ENCODE data around the gene ALDOB. TPM values are rescaled to one million over a fixed set of nuclear protein-coding genes. Genes with fewer than 3 reads are reported as not detected.

Gene ALDOB
- total RNA-seq: not detected
- not detected for polyA plus RNA-seq

- Mint-ChIP-seq H3K4me1 (no peaks in the 10 kb centered on the region), H3K27me3 (peaks cover 20 to 56% of the 10 kb centered on the region in 2 donors), H3K4me3 (no peak within 1 kb of the TSS), H3K9me3 (no peaks in the 10 kb centered on the region), H3K27ac (no peak within 1 kb of the TSS), H3K36me3 (no peaks in the 10 kb centered on the region)
- no peak within 1 kb of the TSS for H3K27ac ChIP-seq (ENCODE audit: low read depth, low read length)
- no peaks in the 10 kb centered on the region for H3K27me3 ChIP-seq (ENCODE audit: insufficient read depth, low read length, poor library complexity, severe bottlenecking)
- H3K36me3 ChIP-seq (ENCODE audit: insufficient read depth, low read length): no peaks in the 10 kb centered on the region
- H3K4me1 ChIP-seq (ENCODE audit: insufficient read depth, low read length): no peaks in the 10 kb centered on the region
- ChIA-PET CTCF (no interaction called here), POLR2A (no interaction called here)
- DNase-seq: no peak
- no peaks in the 10 kb centered on the region for H3K9me3 ChIP-seq (ENCODE audit: low read length)
- H3K4me3 ChIP-seq (ENCODE audit: low read length): no peak within 1 kb of the TSS
Measured at GRCh38 chr9:101435601-101436079, at the start of gene ALDOB. Gene ALDOB (minus strand): TSS chr9:101435774. CDS start chr9:101430887, 4,887 bp downstream.

- peaks cover 25 to 73% of the 10 kb centered on the region in 2 donors for H3K27me3 Mint-ChIP-seq
- no peak overlapping the region for H3K4me3 Mint-ChIP-seq
- no peak for DNase-seq
- CTCF ChIA-PET: no interaction called here
- Histone ChIP-seq H3K4me3 (ENCODE audit: low read length) (no peak overlapping the region), H3K36me3 (ENCODE audit: insufficient read depth, low read length) (no peaks in the 10 kb centered on the region), H3K9me3 (ENCODE audit: low read length) (no peaks in the 10 kb centered on the region), H3K27ac (ENCODE audit: low read depth, low read length) (no peak overlapping the region), H3K27me3 (ENCODE audit: insufficient read depth, low read length, poor library complexity, severe bottlenecking) (peaks cover 9% of the 10 kb centered on the region), H3K4me1 (ENCODE audit: insufficient read depth, low read length) (no peaks in the 10 kb centered on the region)
- H3K9me3 Mint-ChIP-seq: no peaks in the 10 kb centered on the region
- H3K4me1 Mint-ChIP-seq: peaks cover 0 to 9% (median 2%) of the 10 kb centered on the region in 3 donors
- POLR2A ChIA-PET: no interaction called here
- no peaks in the 10 kb centered on the region for H3K36me3 Mint-ChIP-seq
- H3K27ac Mint-ChIP-seq: peak overlapping the region in 1 of 8 donors; percentile 84
Measured at GRCh38 chr9:101484046-101484445, 48.5 kb upstream of the ALDOB start.

- no peak for DNase-seq
- Histone ChIP-seq H3K27ac (ENCODE audit: low read depth, low read length) (no peak overlapping the region), H3K27me3 (ENCODE audit: insufficient read depth, low read length, poor library complexity, severe bottlenecking) (peaks cover 5% of the 10 kb centered on the region), H3K9me3 (ENCODE audit: low read length) (no peaks in the 10 kb centered on the region), H3K4me3 (ENCODE audit: low read length) (no peak overlapping the region), H3K36me3 (ENCODE audit: insufficient read depth, low read length) (no peaks in the 10 kb centered on the region), H3K4me1 (ENCODE audit: insufficient read depth, low read length) (no peaks in the 10 kb centered on the region)
- Mint-ChIP-seq H3K4me1 (peaks cover 0 to 3% (median 2%) of the 10 kb centered on the region in 3 donors), H3K4me3 (no peak overlapping the region), H3K27me3 (peaks cover 17 to 65% of the 10 kb centered on the region in 2 donors), H3K36me3 (no peaks in the 10 kb centered on the region), H3K27ac (no peak overlapping the region), H3K9me3 (no peaks in the 10 kb centered on the region)
- CTCF ChIA-PET: no interaction called here
- POLR2A ChIA-PET: no interaction called here
Measured at GRCh38 chr9:101481261-101481660, 45.7 kb upstream of the ALDOB start.

- Mint-ChIP-seq H3K4me3 (no peak overlapping the region), H3K4me1 (no peaks in the 10 kb centered on the region), H3K27ac (no peak overlapping the region), H3K27me3 (peaks cover 9 to 59% of the 10 kb centered on the region in 2 donors), H3K36me3 (no peaks in the 10 kb centered on the region), H3K9me3 (no peaks in the 10 kb centered on the region)
- Histone ChIP-seq H3K27ac (ENCODE audit: low read depth, low read length) (no peak overlapping the region), H3K9me3 (ENCODE audit: low read length) (no peaks in the 10 kb centered on the region), H3K36me3 (ENCODE audit: insufficient read depth, low read length) (no peaks in the 10 kb centered on the region), H3K27me3 (ENCODE audit: insufficient read depth, low read length, poor library complexity, severe bottlenecking) (peaks cover 5% of the 10 kb centered on the region), H3K4me1 (ENCODE audit: insufficient read depth, low read length) (no peaks in the 10 kb centered on the region), H3K4me3 (ENCODE audit: low read length) (no peak overlapping the region)
- ChIA-PET CTCF (no interaction called here), POLR2A (no interaction called here)
- no peak for DNase-seq
Measured at GRCh38 chr9:101480386-101480785, 44.8 kb upstream of the ALDOB start.

GRCh38 chr9:101479338-101480030, 43.9 kb upstream of the ALDOB start:
- Mint-ChIP-seq H3K27ac (peak overlapping the region in 1 of 8 donors; percentile 44), H3K4me3 (no peak overlapping the region), H3K36me3 (no peaks in the 10 kb centered on the region), H3K9me3 (no peaks in the 10 kb centered on the region), H3K27me3 (peaks cover 7 to 57% of the 10 kb centered on the region in 2 donors), H3K4me1 (no peaks in the 10 kb centered on the region)
- POLR2A ChIA-PET: no interaction called here
- Histone ChIP-seq H3K27me3 (ENCODE audit: insufficient read depth, low read length, poor library complexity, severe bottlenecking) (peaks cover 5% of the 10 kb centered on the region), H3K36me3 (ENCODE audit: insufficient read depth, low read length) (no peaks in the 10 kb centered on the region), H3K4me3 (ENCODE audit: low read length) (no peak overlapping the region), H3K9me3 (ENCODE audit: low read length) (no peaks in the 10 kb centered on the region), H3K27ac (ENCODE audit: low read depth, low read length) (no peak overlapping the region), H3K4me1 (ENCODE audit: insufficient read depth, low read length) (no peaks in the 10 kb centered on the region)
- DNase-seq: no peak
- CTCF ChIA-PET: no interaction called here

GRCh38 chr9:101478906-101479305, 43.3 kb upstream of the ALDOB start:
- H3K27me3 Mint-ChIP-seq: peaks cover 9 to 57% of the 10 kb centered on the region in 2 donors

GRCh38 chr9:101478444-101478843, 42.9 kb upstream of the ALDOB start:
- Mint-ChIP-seq H3K4me1 (no peaks in the 10 kb centered on the region), H3K27me3 (peaks cover 9 to 61% of the 10 kb centered on the region in 2 donors), H3K9me3 (no peaks in the 10 kb centered on the region), H3K36me3 (no peaks in the 10 kb centered on the region), H3K4me3 (no peak overlapping the region), H3K27ac (no peak overlapping the region)
- Histone ChIP-seq H3K4me3 (ENCODE audit: low read length) (no peak overlapping the region), H3K27ac (ENCODE audit: low read depth, low read length) (no peak overlapping the region), H3K4me1 (ENCODE audit: insufficient read depth, low read length) (no peaks in the 10 kb centered on the region), H3K36me3 (ENCODE audit: insufficient read depth, low read length) (no peaks in the 10 kb centered on the region), H3K9me3 (ENCODE audit: low read length) (no peaks in the 10 kb centered on the region), H3K27me3 (ENCODE audit: insufficient read depth, low read length, poor library complexity, severe bottlenecking) (peaks cover 5% of the 10 kb centered on the region)
- POLR2A ChIA-PET: no interaction called here
- CTCF ChIA-PET: no interaction called here
- no peak for DNase-seq

More at GRCh38 chr9:101478906-101479305, 43.3 kb upstream of the ALDOB start:
- Mint-ChIP-seq H3K4me1 (no peaks in the 10 kb centered on the region), H3K27ac (no peak overlapping the region), H3K9me3 (no peaks in the 10 kb centered on the region), H3K4me3 (no peak overlapping the region), H3K36me3 (no peaks in the 10 kb centered on the region)
- Histone ChIP-seq H3K4me3 (ENCODE audit: low read length) (no peak overlapping the region), H3K27ac (ENCODE audit: low read depth, low read length) (no peak overlapping the region), H3K4me1 (ENCODE audit: insufficient read depth, low read length) (no peaks in the 10 kb centered on the region), H3K9me3 (ENCODE audit: low read length) (no peaks in the 10 kb centered on the region), H3K36me3 (ENCODE audit: insufficient read depth, low read length) (no peaks in the 10 kb centered on the region), H3K27me3 (ENCODE audit: insufficient read depth, low read length, poor library complexity, severe bottlenecking) (peaks cover 5% of the 10 kb centered on the region)
- ChIA-PET POLR2A (no interaction called here), CTCF (no interaction called here)
- DNase-seq: no peak

GRCh38 chr9:101477736-101478135, 42.2 kb upstream of the ALDOB start:
- CTCF ChIA-PET: no interaction called here
- H3K4me1 Mint-ChIP-seq: no peaks in the 10 kb centered on the region
- no peaks in the 10 kb centered on the region for H3K36me3 Mint-ChIP-seq
- H3K4me3 ChIP-seq (ENCODE audit: low read length): no peak overlapping the region
- no peak for DNase-seq
- H3K27ac Mint-ChIP-seq: no peak overlapping the region
- H3K9me3 ChIP-seq (ENCODE audit: low read length): no peaks in the 10 kb centered on the region
- H3K9me3 Mint-ChIP-seq: no peaks in the 10 kb centered on the region
- no peaks in the 10 kb centered on the region for H3K36me3 ChIP-seq (ENCODE audit: insufficient read depth, low read length)
- H3K27me3 Mint-ChIP-seq: peaks cover 9 to 61% of the 10 kb centered on the region in 2 donors
- POLR2A ChIA-PET: no interaction called here
- H3K27me3 ChIP-seq (ENCODE audit: insufficient read depth, low read length, poor library complexity, severe bottlenecking): peaks cover 5% of the 10 kb centered on the region
- H3K4me1 ChIP-seq (ENCODE audit: insufficient read depth, low read length): no peaks in the 10 kb centered on the region
- no peak overlapping the region for H3K27ac ChIP-seq (ENCODE audit: low read depth, low read length)
- no peak overlapping the region for H3K4me3 Mint-ChIP-seq
